T-helper 2 cell (primary cell): ENCODE data around the gene TAGLN2.

ENCODE experiments used
- DNase-seq, 5 experiments: peaks; one replicate each; pipeline versions ENCODE4 v3.0.0 to v3.0.0-alpha.2; 2012 to 2022
- total RNA-seq, 2 donors: gene quantifications; one replicate each; lab custom pipeline; 2026; lab: John Stamatoyannopoulos, UW

The TAGLN2 gene
- 345 to 366 reads per million in 2 donors for total RNA-seq

DNA sequence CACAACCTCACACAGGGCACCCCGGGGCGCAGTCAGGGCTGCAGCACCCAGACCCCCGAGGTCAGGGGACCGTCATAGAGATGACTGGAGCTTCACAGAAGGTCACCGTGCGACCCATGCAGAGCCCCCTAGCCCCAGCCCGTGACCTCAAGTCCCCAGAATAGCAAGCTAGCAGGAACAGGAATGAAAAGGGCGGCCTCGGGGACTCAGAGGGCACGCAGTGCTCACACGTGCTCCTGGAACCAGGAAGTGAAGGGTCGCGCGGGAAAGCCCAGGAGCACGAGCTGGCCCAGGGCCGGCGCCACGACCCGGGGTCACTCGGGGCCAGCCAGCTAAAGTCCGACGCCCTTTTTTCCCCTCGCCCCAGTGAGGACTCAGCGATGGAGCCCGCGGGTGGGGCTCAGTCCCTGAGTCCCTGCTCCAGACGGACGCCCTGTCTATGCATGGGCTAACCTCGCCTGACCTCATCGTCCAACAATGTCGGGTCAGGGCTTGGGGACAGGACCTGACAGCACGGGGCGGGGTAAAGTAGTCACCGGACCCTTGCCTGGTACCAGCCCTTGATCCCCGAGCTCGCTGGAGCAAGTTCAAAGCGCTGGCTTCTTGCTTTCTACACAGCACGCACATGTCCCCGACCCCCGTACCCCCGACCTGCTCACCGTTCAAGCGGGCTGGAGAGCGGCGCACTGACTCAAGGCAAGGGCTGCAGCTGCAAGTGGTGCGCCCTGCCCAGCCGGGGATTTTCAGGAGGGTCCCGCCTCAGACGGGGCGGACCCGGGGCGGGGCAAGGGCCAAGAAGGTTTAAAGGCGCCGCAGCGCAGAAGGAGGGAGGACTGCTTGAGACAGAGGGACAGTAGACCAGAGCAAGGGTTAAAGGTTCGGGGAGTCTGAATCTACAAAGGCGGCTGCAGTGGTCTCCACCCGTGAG, at the start of gene TAGLN2:
TAGLN2 (minus strand) TSS at position 717 of the 928 bp plus-strand sequence. CDS start 4,998 bp downstream, outside the sequence.
- DNase-seq: peak; percentile 73 to 91 (median 84)

DNA sequence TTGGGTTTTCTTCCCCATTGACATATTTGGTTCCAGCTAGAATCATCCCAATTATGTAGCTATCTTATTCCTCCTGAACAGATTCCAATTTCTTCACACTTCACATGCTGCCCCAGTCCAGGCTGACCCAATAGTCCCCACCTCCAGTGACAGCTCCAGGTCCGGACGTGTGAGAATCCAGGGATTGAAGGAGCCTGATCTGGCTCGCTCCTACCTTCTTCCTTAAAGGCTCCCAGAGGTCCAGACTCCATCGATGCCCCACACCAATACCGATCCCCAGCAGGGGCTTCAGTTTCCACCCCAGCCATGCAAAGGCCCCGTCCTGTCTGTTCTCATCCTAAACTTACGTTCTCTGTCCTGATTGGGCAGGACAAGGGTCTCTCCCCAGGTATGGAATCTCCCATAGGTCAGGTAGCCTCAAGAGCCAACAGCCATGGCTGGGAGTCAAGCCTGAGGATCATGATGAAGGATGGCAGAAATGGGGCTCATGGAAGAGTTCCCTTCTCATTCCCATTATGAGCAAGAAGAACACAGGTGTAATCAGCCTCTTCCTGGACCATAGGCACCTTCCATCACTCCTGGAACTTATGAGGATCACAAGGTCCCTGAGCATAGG, 49.2 kb upstream of the TAGLN2 start:
- DNase-seq: no peak

DNA sequence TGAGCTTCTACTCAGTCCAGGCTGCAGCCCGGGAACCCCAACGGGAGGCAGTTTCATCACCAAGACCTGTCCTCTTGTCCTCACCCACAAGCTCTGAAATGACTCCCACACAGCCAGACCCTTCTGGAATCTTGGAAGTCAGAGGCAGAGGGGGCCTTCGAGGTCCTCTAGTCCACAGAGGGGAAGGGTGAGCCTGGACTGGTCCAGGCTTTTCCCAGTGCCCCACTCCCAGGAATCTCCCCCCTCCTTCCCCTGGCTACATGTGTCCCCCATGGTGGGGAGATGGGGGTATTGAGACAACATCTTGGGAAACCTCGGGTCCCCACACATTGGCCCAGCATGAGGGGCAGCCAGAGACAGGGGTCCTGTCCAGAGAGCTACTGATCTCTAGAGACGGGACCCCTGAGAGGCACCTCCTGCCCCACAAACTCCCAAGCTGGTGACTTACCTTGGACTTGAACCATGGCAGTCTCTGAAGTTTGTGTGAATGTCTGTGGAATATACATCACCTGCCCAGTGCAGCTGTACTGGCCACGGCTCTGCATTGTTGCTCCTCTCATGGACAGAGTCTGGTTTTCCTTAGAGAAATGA, 48.1 kb upstream of the TAGLN2 start:
- no peak for DNase-seq

DNA sequence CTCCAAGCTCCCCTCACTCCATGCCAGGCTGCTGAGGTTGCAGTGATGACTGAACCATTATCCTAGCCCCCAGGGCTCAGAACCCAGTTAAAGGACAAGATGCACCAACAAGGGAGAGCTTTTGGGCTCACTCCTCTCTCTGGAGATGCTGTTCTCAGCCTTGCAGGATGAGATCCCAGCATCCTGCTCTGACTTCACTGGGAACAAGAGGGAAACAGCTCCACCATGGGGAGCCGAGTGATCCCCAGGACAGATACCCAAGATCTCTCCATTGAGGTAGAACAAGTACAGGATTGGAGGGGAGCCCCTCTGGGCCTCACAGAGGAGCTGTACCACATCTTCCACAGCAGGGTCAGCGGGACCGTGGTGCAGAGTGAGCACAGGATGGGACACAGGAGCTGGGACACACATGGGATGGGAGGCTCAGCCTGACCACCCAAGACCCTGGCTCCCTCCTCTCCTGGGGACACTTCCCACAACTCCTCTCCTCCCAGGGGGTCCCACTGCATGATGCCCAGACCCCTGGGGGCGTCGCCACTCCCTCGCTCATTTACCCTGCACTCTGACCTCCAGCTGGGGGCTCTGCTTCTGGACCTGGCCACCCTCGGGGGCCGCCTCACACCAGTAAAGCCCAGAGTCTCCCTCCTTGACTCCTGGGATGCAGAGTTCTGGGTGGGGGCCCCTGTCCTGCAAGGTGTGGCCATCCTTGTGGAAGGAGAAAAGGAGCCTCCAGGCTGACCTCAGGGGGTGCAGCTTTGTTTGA, 47.3 kb upstream of the TAGLN2 start:
- DNase-seq: no peak

DNA sequence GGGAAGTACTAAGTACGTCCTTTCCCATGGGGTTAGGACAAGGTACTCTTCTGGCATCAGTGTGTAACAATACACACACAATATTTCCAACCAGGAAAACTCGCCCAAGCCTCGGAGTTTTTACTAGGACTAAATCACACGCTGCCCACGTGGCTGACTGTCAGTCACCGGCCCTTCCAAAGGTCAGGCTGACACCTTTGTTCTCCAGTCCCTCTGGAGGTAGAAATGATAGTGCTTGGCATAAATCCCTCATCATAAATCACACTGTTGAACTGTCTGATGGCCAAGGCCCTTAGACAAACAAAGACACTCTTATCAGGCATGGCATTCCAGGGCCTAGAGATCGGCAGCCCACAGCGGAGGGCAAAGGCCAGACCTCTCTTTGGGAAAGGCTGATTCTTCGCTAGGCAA, 45.6 kb upstream of the TAGLN2 start:
- DNase-seq: no peak

DNA sequence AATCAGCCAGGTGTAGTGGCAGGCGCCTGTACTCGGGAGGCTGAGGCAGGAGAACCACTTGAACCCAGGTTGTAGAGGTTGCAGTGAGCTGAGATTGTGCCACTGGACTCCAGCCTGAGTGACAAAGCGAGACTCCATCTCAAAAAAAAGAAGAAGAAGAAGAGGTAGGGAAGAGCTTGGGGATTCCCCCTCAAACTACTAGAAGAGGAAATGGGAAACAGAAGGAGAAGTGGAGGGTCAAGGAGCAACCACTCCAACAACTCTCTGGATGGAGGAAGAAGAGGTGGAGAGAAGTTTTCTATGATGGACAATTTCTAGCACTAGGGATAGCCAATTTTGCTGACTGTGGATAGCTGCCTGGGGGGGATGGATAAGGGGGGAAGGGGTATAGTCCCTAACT, 43.6 kb upstream of the TAGLN2 start:
- no peak for DNase-seq

DNA sequence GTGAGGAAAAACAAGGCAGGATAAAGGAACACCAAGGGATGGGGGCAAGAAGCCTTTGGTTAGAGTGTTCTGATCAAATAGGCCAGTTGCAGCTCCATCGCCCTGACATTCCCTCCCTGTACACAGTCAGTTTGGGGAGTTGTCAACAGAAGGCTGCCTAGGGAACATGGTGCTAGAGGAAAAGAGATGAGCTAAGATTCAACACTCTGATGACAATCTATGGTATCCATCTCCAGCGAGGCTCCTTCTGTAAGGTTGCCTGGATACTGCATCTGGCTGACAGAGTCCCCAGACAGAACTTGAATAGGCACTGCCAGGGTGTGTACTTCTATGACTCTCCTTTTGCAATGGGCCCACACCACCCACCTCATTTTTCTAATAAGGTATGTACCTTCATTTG, 40.0 kb upstream of the TAGLN2 start:
- no peak for DNase-seq

DNA sequence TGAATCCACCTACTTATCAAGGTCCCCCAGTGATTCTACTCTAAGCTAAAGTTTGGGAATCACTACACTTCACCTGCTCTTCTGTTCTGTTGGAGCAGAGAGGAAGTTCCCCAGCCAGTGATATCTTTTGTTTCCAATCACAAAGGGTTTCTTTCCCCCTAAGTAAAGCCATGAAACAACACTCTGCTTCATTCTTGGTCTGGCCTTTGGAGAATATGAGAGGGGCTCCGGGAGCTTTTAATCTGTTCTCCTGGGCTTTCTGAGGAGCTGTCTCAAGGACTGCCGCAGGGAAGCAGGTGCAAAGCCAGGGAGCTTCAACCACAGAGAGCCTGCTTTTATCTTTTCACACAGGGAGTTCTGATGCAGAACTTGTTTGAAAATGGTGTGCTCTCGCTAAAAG, 38.8 kb upstream of the TAGLN2 start:
- DNase-seq: no peak

DNA sequence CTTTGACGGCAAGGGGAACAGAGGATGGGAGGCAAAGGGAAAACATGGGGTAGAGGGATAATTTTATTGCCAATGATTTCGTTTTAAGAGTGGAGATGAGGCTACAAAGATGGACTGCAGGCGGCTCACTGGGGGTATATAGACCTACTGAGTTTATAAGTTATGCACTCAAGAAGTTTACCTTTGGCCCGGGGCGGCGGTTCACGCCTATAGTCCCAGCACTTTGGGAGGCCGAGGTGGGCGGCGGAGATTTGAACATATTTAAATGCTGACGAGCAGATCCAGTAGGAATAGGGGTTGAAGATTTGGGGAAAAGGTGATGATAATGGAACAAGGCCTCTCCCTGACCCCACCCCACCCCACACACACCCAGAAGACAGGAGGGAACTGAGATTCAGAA, 36.9 kb upstream of the TAGLN2 start:
- no peak for DNase-seq

DNA sequence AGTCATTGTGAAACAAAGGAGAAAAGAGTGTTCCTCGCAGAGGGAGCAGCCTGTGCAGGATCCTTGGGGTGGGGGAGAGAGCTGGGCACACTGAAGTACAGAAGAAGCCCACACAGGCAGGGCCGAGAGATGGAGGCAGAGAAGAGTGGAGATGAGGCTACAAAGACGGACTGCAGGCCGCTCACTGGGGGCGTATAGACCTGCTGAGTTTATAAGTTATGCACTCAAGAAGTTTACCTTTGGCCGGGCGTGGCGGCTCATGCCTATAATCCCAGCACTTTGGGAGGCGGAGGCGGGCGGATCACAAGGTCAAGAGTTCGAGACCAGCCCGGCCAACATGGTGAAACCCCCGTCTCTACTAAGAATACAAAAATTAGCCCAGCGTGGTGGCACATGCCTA, 36.3 kb upstream of the TAGLN2 start:
- no peak for DNase-seq

DNA sequence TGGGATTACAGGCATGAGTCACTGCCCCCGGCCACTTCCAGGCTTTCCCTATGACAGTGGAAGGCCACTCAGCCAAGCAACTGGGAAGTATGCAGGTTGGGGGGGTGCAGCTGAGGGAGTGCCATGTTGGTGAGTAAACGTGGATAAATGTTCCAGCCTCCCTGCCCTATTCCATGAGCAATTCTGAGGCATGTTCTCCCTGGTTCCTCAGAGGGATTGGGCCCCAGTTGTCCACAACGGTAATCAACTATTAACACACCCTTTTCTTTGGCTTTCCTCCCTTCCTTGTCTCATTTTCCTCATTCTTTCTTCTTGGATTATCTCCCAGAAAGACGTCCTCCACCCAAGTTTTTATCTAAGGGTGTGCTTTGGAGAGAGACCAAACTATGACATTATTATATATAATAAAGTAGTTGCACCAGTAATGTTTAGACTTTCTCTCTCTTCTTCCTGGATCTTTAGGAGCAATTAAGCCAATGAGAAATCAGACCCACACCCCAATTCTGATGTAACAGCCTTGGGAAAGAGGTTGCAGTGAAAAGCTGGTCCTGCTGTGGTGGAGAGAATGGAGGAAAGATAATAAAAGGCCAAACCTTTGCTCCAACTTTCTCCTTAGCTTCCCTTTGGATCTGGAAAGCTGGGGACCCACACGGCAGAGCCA, 35.5 kb upstream of the TAGLN2 start:
- DNase-seq: no peak

DNA sequence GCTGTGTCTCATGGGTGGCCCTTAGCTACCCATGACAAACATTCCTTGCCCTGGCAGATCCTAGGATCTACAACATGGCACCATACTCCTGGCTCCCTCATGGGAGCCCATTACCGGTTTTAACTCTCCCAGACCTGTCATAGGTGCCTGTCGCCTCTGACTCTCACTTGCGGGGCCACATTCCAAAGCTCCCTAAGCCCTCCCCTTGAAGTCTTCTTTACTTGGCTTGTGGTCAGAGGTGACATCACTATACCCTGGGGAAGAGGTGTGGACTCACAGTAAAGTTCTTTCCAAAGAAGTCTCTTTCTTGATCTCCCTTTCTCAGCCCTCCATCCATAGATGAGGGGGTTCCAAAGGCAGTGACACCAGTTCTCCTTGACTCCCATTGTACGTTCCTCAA, 34.1 kb upstream of the TAGLN2 start:
- DNase-seq: no peak

DNA sequence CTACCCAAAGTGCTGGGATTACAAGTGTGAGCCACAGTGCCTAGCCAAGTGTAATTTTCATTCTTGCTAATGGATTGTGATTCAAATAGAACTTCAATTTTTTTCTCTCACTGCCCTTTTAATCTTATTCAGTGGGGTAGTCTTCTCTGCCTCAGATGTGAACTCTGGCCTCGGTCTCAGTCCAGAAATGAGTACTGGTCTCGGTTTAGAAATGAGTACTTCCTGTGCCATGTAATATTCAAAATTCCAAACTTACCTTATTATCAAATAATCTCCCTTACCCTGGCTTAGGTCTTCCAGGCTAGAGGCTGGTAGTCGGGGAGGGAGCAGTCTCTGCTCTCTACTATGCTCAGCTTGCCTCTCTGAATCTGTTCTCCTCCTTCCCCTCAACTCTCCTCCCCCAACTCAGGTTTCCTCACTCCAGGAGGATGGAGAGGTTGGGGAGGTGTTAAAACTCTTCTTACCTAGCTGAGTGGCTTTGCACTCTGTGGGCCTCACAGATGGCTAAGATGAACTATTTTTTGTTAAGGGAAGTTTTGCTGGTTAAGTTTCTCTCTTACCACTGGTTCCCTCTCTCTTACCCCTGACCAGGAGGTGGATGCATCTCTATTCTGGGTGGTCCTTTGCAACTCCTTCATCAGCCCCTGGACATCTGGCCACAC, 33.5 kb upstream of the TAGLN2 start:
- no peak for DNase-seq

DNA sequence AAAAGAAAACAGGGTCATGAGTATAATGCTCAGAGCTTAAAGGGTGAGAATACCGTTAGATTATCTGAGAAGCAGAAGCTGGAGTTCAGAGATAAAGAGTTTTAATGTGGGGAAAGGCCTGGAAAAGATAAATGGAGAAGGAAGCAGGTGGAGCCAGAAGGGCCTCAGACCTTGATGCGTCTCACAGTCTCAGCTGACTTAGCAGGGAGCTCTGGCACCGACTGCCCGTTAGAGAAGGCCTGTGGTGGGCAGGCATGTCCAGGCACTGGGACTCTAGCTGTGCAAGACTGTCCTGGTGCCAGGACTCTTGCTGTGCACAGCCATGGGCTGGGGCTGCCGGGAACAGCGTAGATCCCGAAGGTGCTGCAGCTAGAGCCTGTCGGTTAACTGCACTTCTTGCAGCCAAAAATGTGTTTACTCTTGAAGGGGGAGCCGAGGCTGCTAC, 32.5 kb upstream of the TAGLN2 start:
- DNase-seq: no peak

DNA sequence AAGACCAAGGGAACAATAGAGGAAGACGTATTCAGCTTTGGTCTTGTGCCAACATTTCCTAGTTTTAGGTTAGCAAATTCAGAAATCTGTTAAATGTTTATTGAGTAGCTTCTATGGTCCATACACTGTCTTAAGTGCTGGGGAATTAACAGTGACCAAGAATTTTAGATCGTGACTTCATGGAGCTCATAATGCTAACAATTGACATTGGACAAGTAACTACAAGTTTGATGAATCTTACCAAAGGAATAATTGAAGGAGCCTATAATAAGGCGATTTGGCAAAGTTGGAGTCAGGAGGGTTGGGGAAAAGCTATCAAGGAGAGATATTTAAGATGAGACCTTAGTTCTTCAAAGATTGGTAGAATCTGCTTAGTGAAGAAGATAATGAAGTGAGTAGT, 30.1 kb upstream of the TAGLN2 start:
- no peak for DNase-seq

DNA sequence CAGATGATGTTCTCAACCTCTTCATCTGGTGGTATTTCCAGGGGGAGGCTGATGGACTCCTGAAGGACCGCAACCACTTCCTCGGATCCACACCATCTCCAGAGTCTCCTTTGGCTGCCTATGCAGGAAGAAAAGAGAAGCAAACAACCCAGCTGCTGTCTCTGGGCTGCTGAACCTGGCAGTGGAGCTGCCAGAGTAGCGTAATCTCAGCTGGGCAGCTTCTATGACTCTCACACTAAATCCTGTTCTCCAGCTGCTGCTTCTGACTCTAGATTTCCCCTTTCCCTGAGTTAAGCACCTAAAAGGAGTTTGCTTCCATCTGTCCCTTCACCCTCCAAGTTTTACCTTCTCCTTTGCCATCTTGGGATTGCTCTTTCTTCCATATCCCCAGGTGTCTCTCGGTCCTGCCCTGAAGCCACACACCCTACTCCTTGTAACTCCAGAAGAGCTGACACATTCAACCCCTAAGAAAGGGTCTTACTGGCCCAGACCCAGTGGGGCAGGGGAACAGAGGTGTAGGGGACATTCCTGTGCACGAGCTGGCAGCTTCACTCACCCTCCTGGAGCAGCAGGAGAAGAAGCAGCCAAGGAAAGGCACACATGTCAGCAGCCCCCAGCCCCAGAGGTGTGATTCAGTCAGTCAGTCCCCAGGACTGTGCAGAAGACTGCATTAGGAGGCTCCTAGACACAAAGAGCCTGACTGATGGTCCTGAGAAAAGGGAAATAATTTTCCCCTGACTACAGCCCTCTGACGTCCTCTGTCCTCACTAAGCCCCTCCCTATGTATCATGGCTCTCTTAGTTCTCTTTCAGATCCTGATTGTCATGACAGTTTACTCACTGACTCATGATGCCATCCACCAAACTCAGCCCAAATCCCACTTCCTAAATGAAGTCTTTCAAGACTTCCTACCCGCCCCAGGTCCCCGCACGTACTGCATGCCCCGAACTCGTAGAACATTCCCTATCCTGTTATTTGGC, 28.5 kb upstream of the TAGLN2 start, which contains the start of gene SLAMF9:
SLAMF9 (minus strand) TSS at position 702 of the 980 bp plus-strand sequence; CDS start at position 602, 100 bp downstream.
- DNase-seq: no peak

DNA sequence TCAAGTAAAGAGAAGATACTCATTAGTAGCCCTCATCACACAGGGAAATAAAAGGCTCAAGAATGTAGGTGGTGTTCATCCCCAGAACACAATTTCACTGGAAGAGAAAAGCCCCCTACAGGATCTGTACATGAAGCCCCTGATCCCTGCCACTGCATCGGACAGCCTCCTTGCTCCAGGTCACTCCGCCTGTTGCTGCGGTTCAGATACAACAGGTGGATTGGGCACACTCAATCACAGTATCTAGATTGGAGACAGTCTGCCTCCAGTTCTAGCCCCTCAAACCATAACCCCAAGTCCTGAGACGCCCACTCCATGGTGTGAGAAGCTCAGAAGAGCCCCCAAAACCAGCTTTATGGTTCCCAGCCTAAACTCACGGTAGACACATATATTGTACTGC, 27.6 kb upstream of the TAGLN2 start:
- DNase-seq: no peak

DNA sequence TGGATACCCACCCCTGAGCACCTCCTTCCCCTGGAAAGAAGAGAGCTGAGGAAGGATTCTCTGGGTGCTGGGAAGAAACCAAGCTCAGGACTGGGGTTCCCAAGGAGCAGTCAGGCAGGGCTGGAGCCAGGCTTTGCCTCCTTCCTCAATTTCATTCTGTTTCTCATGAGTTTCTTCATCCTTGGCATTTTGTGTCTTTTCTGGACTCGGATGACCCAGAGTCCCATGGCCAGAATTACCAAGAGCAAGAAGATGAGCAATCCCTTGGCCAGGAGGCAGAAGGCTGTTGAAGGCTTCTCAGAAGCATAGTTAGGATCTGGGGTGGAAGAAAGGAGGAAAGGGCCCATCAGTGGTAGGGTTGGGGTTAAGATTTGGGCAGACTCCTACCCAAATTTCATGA, 26.2 kb upstream of the TAGLN2 start:
- DNase-seq: no peak

DNA sequence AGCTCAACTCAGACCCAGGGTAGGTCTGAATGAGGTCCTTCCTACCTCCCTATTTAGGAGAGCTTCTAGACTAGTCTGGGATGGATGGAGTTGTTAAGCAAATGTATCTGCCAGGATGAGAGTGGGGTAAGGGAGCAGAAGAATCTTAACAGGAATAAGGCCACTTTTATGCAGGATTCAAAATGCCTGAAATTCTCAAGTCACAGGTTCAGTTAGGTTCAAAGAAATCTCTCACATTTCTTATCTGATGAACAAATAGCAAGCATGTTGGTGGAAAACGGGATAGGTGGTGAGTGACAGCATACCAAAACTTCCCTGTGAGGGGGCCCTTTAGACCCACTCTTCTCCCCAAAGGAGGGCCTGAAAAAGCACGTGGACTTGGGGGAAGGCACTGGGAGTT, 25.7 kb upstream of the TAGLN2 start:
- DNase-seq: no peak

DNA sequence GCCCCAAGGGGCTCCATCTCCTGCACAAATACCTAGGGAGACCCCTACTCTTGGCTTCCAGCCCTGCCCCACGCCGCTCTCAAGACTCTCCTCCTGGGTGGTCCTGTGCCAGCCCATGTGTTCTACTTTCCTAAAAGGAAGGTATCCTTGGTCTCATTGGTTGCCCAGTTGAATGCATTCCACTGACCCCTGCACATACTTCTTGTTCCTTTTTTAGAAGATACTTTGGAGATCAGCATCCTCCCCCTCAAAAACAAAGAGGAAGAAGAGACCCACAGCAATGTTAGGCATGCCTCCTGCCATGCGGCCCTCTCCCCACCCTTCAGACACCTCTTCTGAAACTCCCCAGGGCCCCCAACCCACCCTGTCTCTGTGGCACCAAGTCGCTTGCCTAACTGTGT, 24.7 kb upstream of the TAGLN2 start:
- no peak for DNase-seq
